ENCODE measurements around the gene ITGA1.

ITGA1 gene

DNA sequence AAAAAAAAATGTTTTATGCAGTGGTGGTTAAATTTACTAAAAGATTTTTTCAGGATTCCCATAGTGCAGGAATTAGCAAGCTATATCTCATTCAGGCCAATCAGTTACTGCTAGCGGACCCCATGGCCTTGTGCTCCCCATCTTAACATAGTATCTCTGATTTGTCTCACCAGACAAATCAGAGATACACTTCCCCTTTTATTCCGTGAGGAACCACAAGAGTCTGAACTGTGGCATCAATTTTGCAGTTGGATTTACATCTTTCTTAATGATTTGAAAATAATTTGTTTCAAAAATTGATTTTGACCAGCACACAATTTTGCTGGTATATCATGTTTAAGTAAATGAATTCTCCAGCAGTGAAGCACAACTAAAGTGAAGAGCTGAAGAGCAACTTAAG lies 17.9 kb downstream of the ITGA1 start:
- H3K27me3 ChIP-seq (ENCODE audit: insufficient read depth, poor library complexity, severe bottlenecking), result no peaks in the 10 kb centered on the region
- H3K27ac ChIP-seq (replicated peaks), result no peak overlapping the region
- TF ChIP-seq CTCF (IDR thresholded peaks at IDR 0.05; ENCODE audit: insufficient read depth, low read length), result no peak
- TF ChIP-seq POLR2AphosphoS5 (IDR thresholded peaks at IDR 0.05; ENCODE audit: low read depth), result no peak
- peak; percentile 95 for TF ChIP-seq SPI1 (IDR thresholded peaks at IDR 0.05; ENCODE audit: borderline replicate concordance, low read depth)
- TF ChIP-seq, protein P1, sequence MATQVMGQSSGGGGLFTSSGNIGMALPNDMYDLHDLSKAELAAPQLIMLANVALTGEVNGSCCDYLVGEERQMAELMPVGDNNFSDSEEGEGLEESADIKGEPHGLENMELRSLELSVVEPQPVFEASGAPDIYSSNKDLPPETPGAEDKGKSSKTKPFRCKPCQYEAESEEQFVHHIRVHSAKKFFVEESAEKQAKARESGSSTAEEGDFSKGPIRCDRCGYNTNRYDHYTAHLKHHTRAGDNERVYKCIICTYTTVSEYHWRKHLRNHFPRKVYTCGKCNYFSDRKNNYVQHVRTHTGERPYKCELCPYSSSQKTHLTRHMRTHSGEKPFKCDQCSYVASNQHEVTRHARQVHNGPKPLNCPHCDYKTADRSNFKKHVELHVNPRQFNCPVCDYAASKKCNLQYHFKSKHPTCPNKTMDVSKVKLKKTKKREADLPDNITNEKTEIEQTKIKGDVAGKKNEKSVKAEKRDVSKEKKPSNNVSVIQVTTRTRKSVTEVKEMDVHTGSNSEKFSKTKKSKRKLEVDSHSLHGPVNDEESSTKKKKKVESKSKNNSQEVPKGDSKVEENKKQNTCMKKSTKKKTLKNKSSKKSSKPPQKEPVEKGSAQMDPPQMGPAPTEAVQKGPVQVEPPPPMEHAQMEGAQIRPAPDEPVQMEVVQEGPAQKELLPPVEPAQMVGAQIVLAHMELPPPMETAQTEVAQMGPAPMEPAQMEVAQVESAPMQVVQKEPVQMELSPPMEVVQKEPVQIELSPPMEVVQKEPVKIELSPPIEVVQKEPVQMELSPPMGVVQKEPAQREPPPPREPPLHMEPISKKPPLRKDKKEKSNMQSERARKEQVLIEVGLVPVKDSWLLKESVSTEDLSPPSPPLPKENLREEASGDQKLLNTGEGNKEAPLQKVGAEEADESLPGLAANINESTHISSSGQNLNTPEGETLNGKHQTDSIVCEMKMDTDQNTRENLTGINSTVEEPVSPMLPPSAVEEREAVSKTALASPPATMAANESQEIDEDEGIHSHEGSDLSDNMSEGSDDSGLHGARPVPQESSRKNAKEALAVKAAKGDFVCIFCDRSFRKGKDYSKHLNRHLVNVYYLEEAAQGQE (IDR thresholded peaks at IDR 0.05; ENCODE audit: insufficient replicate concordance, low read depth), result no peak
- no peak for TF ChIP-seq GABPA (IDR thresholded peaks at IDR 0.05; ENCODE audit: low read depth)
- H3K4me3 ChIP-seq (replicated peaks; ENCODE audit: insufficient read depth, low read length), result no peak overlapping the region
- DNase-seq (ENCODE audit: low read depth in 1 of 2, low spot score in 1 of 2), result no peak

DNA sequence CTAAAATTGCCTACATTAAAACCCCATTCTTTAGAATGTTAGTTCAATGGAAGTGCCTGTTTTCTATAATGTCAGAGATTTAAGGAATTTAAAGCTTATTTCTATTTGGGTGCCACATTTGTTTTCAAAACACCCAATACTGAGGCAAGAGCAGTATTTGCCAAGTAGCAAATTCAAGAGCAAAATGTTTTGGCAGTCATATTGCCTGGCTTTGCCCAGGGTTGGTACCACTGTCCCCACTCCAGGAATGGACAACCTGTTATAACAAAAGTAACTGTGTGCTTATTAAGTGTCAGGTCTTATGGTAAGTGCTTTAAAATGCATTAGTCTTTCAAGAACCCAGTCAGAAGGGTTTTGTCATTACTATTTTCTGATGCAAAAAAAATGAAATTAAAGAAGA lies 19.3 kb downstream of the ITGA1 start:
- no peak for TF ChIP-seq POLR2AphosphoS5 (IDR thresholded peaks at IDR 0.05; ENCODE audit: low read depth)
- TF ChIP-seq GABPA (IDR thresholded peaks at IDR 0.05; ENCODE audit: low read depth), result no peak
- TF ChIP-seq CTCF (IDR thresholded peaks at IDR 0.05; ENCODE audit: insufficient read depth, low read length), result no peak
- TF ChIP-seq SPI1 (IDR thresholded peaks at IDR 0.05; ENCODE audit: borderline replicate concordance, low read depth), result no peak
- TF ChIP-seq, protein P1 (IDR thresholded peaks at IDR 0.05; ENCODE audit: insufficient replicate concordance, low read depth), result no peak
- Histone ChIP-seq H3K4me3 (replicated peaks; ENCODE audit: insufficient read depth, low read length) (no peak overlapping the region), H3K27ac (replicated peaks) (no peak overlapping the region), H3K27me3 (ENCODE audit: insufficient read depth, poor library complexity, severe bottlenecking) (no peaks in the 10 kb centered on the region)
- no peak for DNase-seq (ENCODE audit: low read depth in 1 of 2, low spot score in 1 of 2)

DNA sequence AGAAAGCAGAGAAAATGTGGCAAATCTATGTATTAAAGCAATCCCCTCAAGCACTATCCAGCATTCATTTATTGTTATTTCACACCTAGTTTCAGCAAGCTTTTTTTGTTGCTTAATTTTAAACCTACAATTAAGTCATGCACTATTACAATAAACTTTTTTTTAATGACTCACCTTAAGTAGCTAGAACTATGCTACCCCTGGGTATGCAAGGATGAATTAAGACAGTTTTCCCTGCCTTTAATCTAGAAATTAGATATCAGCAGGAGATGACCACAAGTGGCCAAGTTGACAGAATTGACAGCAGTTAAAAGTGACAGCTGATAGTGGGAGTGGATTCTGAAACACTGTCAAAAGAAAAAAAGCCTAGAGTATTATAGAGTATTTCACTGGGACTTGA lies 20.0 kb downstream of the ITGA1 start:
- Histone ChIP-seq H3K4me3 (replicated peaks; ENCODE audit: insufficient read depth, low read length) (no peak overlapping the region), H3K27ac (replicated peaks) (no peak overlapping the region), H3K27me3 (ENCODE audit: insufficient read depth, poor library complexity, severe bottlenecking) (no peaks in the 10 kb centered on the region)
- TF ChIP-seq GABPA (IDR thresholded peaks at IDR 0.05; ENCODE audit: low read depth) (no peak), SPI1 (IDR thresholded peaks at IDR 0.05; ENCODE audit: borderline replicate concordance, low read depth) (no peak), CTCF (IDR thresholded peaks at IDR 0.05; ENCODE audit: insufficient read depth, low read length) (no peak), POLR2AphosphoS5 (IDR thresholded peaks at IDR 0.05; ENCODE audit: low read depth) (no peak)
- TF ChIP-seq, protein P1 (IDR thresholded peaks at IDR 0.05; ENCODE audit: insufficient replicate concordance, low read depth), result no peak
- no peak for DNase-seq (ENCODE audit: low read depth in 1 of 2, low spot score in 1 of 2)
